Measurements from ENCODE around the gene PRKCH. TPM values are rescaled to one million over a fixed set of nuclear protein-coding genes. Genes with fewer than 3 reads are reported as not detected.

PRKCH gene
- total and polyA plus RNA-seq, 2 experiments from 2014 or later = 7.1 to 11.2 TPM

- Histone ChIP-seq H3K27me3 (no peaks in the 10 kb centered on the region), H3K4me2 (no peak overlapping the region), H3K9me3 (ENCODE audit: low read depth) (no peaks in the 10 kb centered on the region), H3K9me2 (replicated peaks; ENCODE audit: insufficient read depth) (no peaks in the 10 kb centered on the region), H3K4me1 (ENCODE audit: insufficient read depth) (peaks cover 17% of the 10 kb centered on the region), H2AFZ (no peak overlapping the region), H3K36me3 (replicated peaks; ENCODE audit: insufficient read depth, low read depth) (no peaks in the 10 kb centered on the region), H3K4me3 (no peak overlapping the region), H3K79me2 (no peaks in the 10 kb centered on the region), H3K27ac (no peak overlapping the region), H4K20me1 (ENCODE audit: insufficient read depth, poor library complexity, severe bottlenecking) (no peaks in the 10 kb centered on the region)
- no peak for TF ChIP-seq EZH2 (IDR thresholded peaks at IDR 0.05; ENCODE audit: borderline replicate concordance)
- TF ChIP-seq EZH2phosphoT487 (IDR thresholded peaks at IDR 0.05; ENCODE audit: low read depth, severe bottlenecking, unreplicated experiment) = no peak
- TF ChIP-seq CTCF (IDR thresholded peaks at IDR 0.05; ENCODE audit: poor library complexity) = no peak
- no peak for DNase-seq (ENCODE audit: low spot score)
- 97% methylated on average over 6 of the region's 6 CpGs for WGBS (ENCODE audit: low lambda C conversion rate, missing lambda C conversion rate)
Measured at GRCh38 chr14:61519106-61519505, 197.7 kb downstream of the PRKCH start.

GRCh38 chr14:61519735-61520134 lies 198.4 kb downstream of the PRKCH start:
- Histone ChIP-seq H3K27ac (no peak overlapping the region), H3K9me3 (ENCODE audit: low read depth) (no peaks in the 10 kb centered on the region), H3K36me3 (replicated peaks; ENCODE audit: insufficient read depth, low read depth) (no peaks in the 10 kb centered on the region), H3K79me2 (no peaks in the 10 kb centered on the region), H4K20me1 (ENCODE audit: insufficient read depth, poor library complexity, severe bottlenecking) (no peaks in the 10 kb centered on the region), H3K27me3 (no peaks in the 10 kb centered on the region), H3K4me3 (no peak overlapping the region), H3K4me2 (no peak overlapping the region), H3K4me1 (ENCODE audit: insufficient read depth) (peaks cover 23% of the 10 kb centered on the region), H2AFZ (no peak overlapping the region), H3K9me2 (replicated peaks; ENCODE audit: insufficient read depth) (no peaks in the 10 kb centered on the region)
- WGBS (ENCODE audit: low lambda C conversion rate, missing lambda C conversion rate) = 100% methylated on average over 1 of the region's 1 CpG
- TF ChIP-seq EZH2 (IDR thresholded peaks at IDR 0.05; ENCODE audit: borderline replicate concordance) (no peak), CTCF (IDR thresholded peaks at IDR 0.05; ENCODE audit: poor library complexity) (no peak), EZH2phosphoT487 (IDR thresholded peaks at IDR 0.05; ENCODE audit: low read depth, severe bottlenecking, unreplicated experiment) (no peak)
- no peak for DNase-seq (ENCODE audit: low spot score)

- no peak for TF ChIP-seq EZH2phosphoT487 (IDR thresholded peaks at IDR 0.05; ENCODE audit: low read depth, severe bottlenecking, unreplicated experiment)
- no peak for TF ChIP-seq EZH2 (IDR thresholded peaks at IDR 0.05; ENCODE audit: borderline replicate concordance)
- no peak for TF ChIP-seq CTCF (IDR thresholded peaks at IDR 0.05; ENCODE audit: poor library complexity)
- H3K9me3 ChIP-seq (ENCODE audit: low read depth) = no peaks in the 10 kb centered on the region
- 89% methylated on average over 1 of the region's 1 CpG for WGBS (ENCODE audit: low lambda C conversion rate, missing lambda C conversion rate)
Measured at GRCh38 chr14:61520576-61520975, 199.2 kb downstream of the PRKCH start.

GRCh38 chr14:61521773-61522172 lies 200.4 kb downstream of the PRKCH start:
- Histone ChIP-seq H3K4me1 (ENCODE audit: insufficient read depth) (peaks cover 34% of the 10 kb centered on the region), H3K79me2 (no peaks in the 10 kb centered on the region), H3K4me2 (no peak overlapping the region), H2AFZ (no peak overlapping the region), H3K27ac (no peak overlapping the region), H3K9me3 (ENCODE audit: low read depth) (no peaks in the 10 kb centered on the region), H3K4me3 (no peak overlapping the region), H3K36me3 (replicated peaks; ENCODE audit: insufficient read depth, low read depth) (no peaks in the 10 kb centered on the region), H3K27me3 (no peaks in the 10 kb centered on the region), H3K9me2 (replicated peaks; ENCODE audit: insufficient read depth) (no peaks in the 10 kb centered on the region), H4K20me1 (ENCODE audit: insufficient read depth, poor library complexity, severe bottlenecking) (no peaks in the 10 kb centered on the region)
- DNase-seq (ENCODE audit: low spot score) = no peak
- 100% methylated on average over 1 of the region's 1 CpG for WGBS (ENCODE audit: low lambda C conversion rate, missing lambda C conversion rate)
- TF ChIP-seq EZH2 (IDR thresholded peaks at IDR 0.05; ENCODE audit: borderline replicate concordance) (no peak), EZH2phosphoT487 (IDR thresholded peaks at IDR 0.05; ENCODE audit: low read depth, severe bottlenecking, unreplicated experiment) (no peak), CTCF (IDR thresholded peaks at IDR 0.05; ENCODE audit: poor library complexity) (no peak)

More at GRCh38 chr14:61520576-61520975, 199.2 kb downstream of the PRKCH start:
- Histone ChIP-seq H3K27ac (no peak overlapping the region), H2AFZ (no peak overlapping the region), H3K79me2 (no peaks in the 10 kb centered on the region), H3K36me3 (replicated peaks; ENCODE audit: insufficient read depth, low read depth) (no peaks in the 10 kb centered on the region), H3K4me1 (ENCODE audit: insufficient read depth) (peaks cover 26% of the 10 kb centered on the region), H3K4me2 (no peak overlapping the region), H4K20me1 (ENCODE audit: insufficient read depth, poor library complexity, severe bottlenecking) (no peaks in the 10 kb centered on the region), H3K4me3 (no peak overlapping the region), H3K9me2 (replicated peaks; ENCODE audit: insufficient read depth) (no peaks in the 10 kb centered on the region), H3K27me3 (no peaks in the 10 kb centered on the region)
- no peak for DNase-seq (ENCODE audit: low spot score)

All from hepatocyte (in vitro differentiated cells).